Kidney (tissue), 14 donors: ENCODE results near the gene ROR1. TPM values are rescaled to one million over a fixed set of nuclear protein-coding genes. Genes with fewer than 3 reads are reported as not detected.

Experiments used
- DNase-seq, 5 donors: peaks; one replicate each; pipeline ENCODE4 v3.0.0-alpha.2; 2013 to 2020
- FAIRE-seq: peaks from 2 replicates; lab custom pipeline; 2012; peaks lifted over from hg19 to GRCh38; lab: Jason Lieb, UNC
- H3K27ac ChIP-seq, 2 donors: one replicate each; pipeline ENCODE4 v1.7.0; 2013; ENCODE audit warnings: low read depth in 2 of 2, low read length in 2 of 2, inconsistent platforms in 1 of 2
- H3K27me3 ChIP-seq: one replicate; pipeline ENCODE4 v1.7.1; 2013; ENCODE audit warnings: low read length, inconsistent platforms; ENCODE audit not compliant: control insufficient read depth, insufficient read depth
- H3K36me3 ChIP-seq, 3 donors: one replicate each; pipeline versions ENCODE4 v1.7.0 to v1.7.1; 2013; ENCODE audit warnings: low read length in 3 of 3, control low read depth in 1 of 3, inconsistent platforms in 1 of 3; ENCODE audit not compliant: insufficient read depth in 3 of 3, control insufficient read depth in 2 of 3
- H3K4me1 ChIP-seq, 3 donors: one replicate each; pipeline versions ENCODE4 v1.7.0 to v1.7.1; 2013; ENCODE audit warnings: low read length in 3 of 3, inconsistent platforms in 1 of 3, low read depth in 1 of 3; ENCODE audit not compliant: control insufficient read depth in 2 of 3, insufficient read depth in 2 of 3
- H3K4me3 ChIP-seq, 3 donors: one replicate each; pipeline versions ENCODE4 v1.7.0 to v1.8.1; 2013; ENCODE audit warnings: low read length in 3 of 3, control low read depth in 1 of 3, inconsistent platforms in 1 of 3
- H3K9ac ChIP-seq, 3 donors: one replicate each; pipeline versions ENCODE4 v1.7.0 to v1.7.1; 2013; ENCODE audit warnings: low read length in 3 of 3, control low read depth in 1 of 3, inconsistent platforms in 1 of 3
- H3K9me3 ChIP-seq, 3 donors: one replicate each; pipeline versions ENCODE4 v1.7.0 to v1.7.1; 2013; ENCODE audit warnings: low read length in 3 of 3, control low read depth in 1 of 3, inconsistent platforms in 1 of 3; ENCODE audit not compliant: control insufficient read depth in 2 of 3, insufficient read depth in 1 of 3
- intact Hi-C: fragments of 100-400 bp; cut with DNase I; formaldehyde crosslinking; loops from one replicate; pipeline ENCODE4 v1.11.1; 2022
- polyA plus RNA-seq: library from polyadenylated mRNA; stranded (reverse); fragments of 350-450 nt; fragmentation: Illumina TruSeq; extraction: RNeasy Lipid Tissue Mini Kit (QIAGEN cat#74804); gene quantifications from one replicate; pipeline ENCODE4 v1.2.3, GENCODE V29; 2014; ENCODE audit warnings: low read depth, low replicate concordance; ENCODE audit not compliant: insufficient read depth
- total RNA-seq: library from RNA; stranded (reverse); fragmentation: NEBNext Ultra II Directional; extraction: Animal tissue kit (Norgen Biotek cat#: 25700); gene quantifications from one replicate; pipeline ENCODE4 v1.2.1, GENCODE V29; 2021
- TF ChIP-seq, protein P1 (sequence below): IDR thresholded peaks from 3 replicates; pipeline ENCODE4 v1.5.1; 2012; ENCODE audit warnings: mild to moderate bottlenecking, moderate library complexity, borderline replicate concordance; ENCODE audit not compliant: insufficient read depth; ENCODE audit errors: extremely low read depth
- donor health status: control.
- donor health status: control.
- donor health status: control.
- donor health status: control.
- donor health status: control.
- donor health status: DM: yes; HTN: yes; CAD: no.
- donor health status: Normal renal cell carcinoma (clear cell type).

Gene ROR1
- total and polyA plus RNA-seq, 2 donors from 2014 or later: 0.77 to 8.0 TPM

- no peak overlapping the region for H3K27ac ChIP-seq
- no peak overlapping the region for H3K9ac ChIP-seq
- no peaks in the 10 kb centered on the region for H3K36me3 ChIP-seq
- no peak overlapping the region for H3K4me3 ChIP-seq
- intact Hi-C loops: no loop called here
- H3K4me1 ChIP-seq: peaks cover 0 to 2% (median 0%) of the 10 kb centered on the region in 3 donors
- TF ChIP-seq, protein P1, sequence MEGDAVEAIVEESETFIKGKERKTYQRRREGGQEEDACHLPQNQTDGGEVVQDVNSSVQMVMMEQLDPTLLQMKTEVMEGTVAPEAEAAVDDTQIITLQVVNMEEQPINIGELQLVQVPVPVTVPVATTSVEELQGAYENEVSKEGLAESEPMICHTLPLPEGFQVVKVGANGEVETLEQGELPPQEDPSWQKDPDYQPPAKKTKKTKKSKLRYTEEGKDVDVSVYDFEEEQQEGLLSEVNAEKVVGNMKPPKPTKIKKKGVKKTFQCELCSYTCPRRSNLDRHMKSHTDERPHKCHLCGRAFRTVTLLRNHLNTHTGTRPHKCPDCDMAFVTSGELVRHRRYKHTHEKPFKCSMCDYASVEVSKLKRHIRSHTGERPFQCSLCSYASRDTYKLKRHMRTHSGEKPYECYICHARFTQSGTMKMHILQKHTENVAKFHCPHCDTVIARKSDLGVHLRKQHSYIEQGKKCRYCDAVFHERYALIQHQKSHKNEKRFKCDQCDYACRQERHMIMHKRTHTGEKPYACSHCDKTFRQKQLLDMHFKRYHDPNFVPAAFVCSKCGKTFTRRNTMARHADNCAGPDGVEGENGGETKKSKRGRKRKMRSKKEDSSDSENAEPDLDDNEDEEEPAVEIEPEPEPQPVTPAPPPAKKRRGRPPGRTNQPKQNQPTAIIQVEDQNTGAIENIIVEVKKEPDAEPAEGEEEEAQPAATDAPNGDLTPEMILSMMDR: no peak
- DNase-seq: no peak
- H3K9me3 ChIP-seq: no peaks in the 10 kb centered on the region
- FAIRE-seq: no peak
- H3K27me3 ChIP-seq: no peaks in the 10 kb centered on the region
These were observed 174.1 kb downstream of the ROR1 start for GRCh38 chr1:63947904-63948303.

GRCh38 chr1:63950023-63950422 lies 176.2 kb downstream of the ROR1 start:
- Histone ChIP-seq H3K27ac (no peak overlapping the region), H3K4me3 (peak overlapping the region in 1 of 3 donors; percentile 11)
- TF ChIP-seq, protein P1: no peak

GRCh38 chr1:63951059-63951946 lies 177.5 kb downstream of the ROR1 start:
- Histone ChIP-seq H3K9me3 (peaks cover 0 to 7% (median 0%) of the 10 kb centered on the region in 3 donors), H3K4me3 (no peak overlapping the region), H3K27me3 (no peaks in the 10 kb centered on the region), H3K27ac (no peak overlapping the region), H3K36me3 (no peaks in the 10 kb centered on the region), H3K4me1 (peaks cover 0 to 2% (median 0%) of the 10 kb centered on the region in 3 donors), H3K9ac (no peak overlapping the region)
- DNase-seq: peak in 1 of 5 donors; percentile 56
- FAIRE-seq: no peak
- intact Hi-C loops: no loop called here
- TF ChIP-seq, protein P1: no peak

More at GRCh38 chr1:63950023-63950422, 176.2 kb downstream of the ROR1 start:
- FAIRE-seq (no peak), DNase-seq (peak in 2 of 5 donors; percentile 65 to 82)
- Histone ChIP-seq H3K4me1 (peaks cover 0 to 2% (median 0%) of the 10 kb centered on the region in 3 donors), H3K27me3 (no peaks in the 10 kb centered on the region), H3K9ac (no peak overlapping the region), H3K9me3 (peaks cover 0 to 7% (median 0%) of the 10 kb centered on the region in 3 donors), H3K36me3 (no peaks in the 10 kb centered on the region)
- intact Hi-C loops: no loop called here
